SK-N-MC (cell line): ENCODE measurements around the gene NPB.

Experiments used
- DNase-seq: peaks from one replicate; pipeline ENCODE4 v3.0.0-alpha.2; 2011; ENCODE audit warnings: low read depth, low spot score
- H3K27ac ChIP-seq: fragments of 200-600 bp; sonication (generic); 2 replicates; pipeline ENCODE4 v1.5.1; 2016; ENCODE audit warnings: mixed run types
- H3K36me3 ChIP-seq: fragments of 200-600 bp; sonication (generic); 2 replicates; pipeline ENCODE4 v1.6.1; 2017; ENCODE audit warnings: antibody characterized with exemption, low read length, mixed read lengths; ENCODE audit not compliant: insufficient read depth
- H3K4me3 ChIP-seq: fragments of 200-600 bp; sonication (generic); 2 replicates; pipeline ENCODE4 v1.5.1; 2016
- H3K9ac ChIP-seq: fragments of 200-600 bp; sonication (generic); 2 replicates; pipeline ENCODE4 v1.8.0; 2017; ENCODE audit warnings: mixed run types, mixed read lengths; ENCODE audit not compliant: insufficient read length
- H3K9me3 ChIP-seq: fragments of 200-600 bp; sonication (generic); 2 replicates; pipeline ENCODE4 v1.6.1; 2017; ENCODE audit warnings: low read depth, mild to moderate bottlenecking, antibody characterized with exemption, low read length, moderate library complexity, mixed read lengths
- EZH2 ChIP-seq: fragments of 200-600 bp; sonication (generic); IDR thresholded peaks from one replicate; pipeline ENCODE4 v1.6.1; 2017; ENCODE audit warnings: antibody characterized with exemption
- FOXP2 ChIP-seq: optimal IDR thresholded peaks from 2 replicates; pipeline ENCODE3; 2011; ENCODE audit warnings: mild to moderate bottlenecking, moderate library complexity; ENCODE audit not compliant: insufficient read depth; ENCODE audit errors: extremely low read length, control extremely low read depth
- POLR2AphosphoS5 ChIP-seq: IDR thresholded peaks from 2 replicates; pipeline ENCODE4 v1.6.1; 2012; ENCODE audit warnings: mild to moderate bottlenecking, low read depth, low read length, borderline replicate concordance

NPB gene

GRCh38 chr17:81901167-81902022 is 643 bp upstream of the NPB start:
- Histone ChIP-seq H3K4me3 (no peak overlapping the region), H3K36me3 (peaks cover 12% of the 10 kb centered on the region; the same call in 1 of the 2 replicates), H3K9me3 (no peaks in the 10 kb centered on the region), H3K9ac (no peak overlapping the region), H3K27ac (no peak overlapping the region)
- DNase-seq, result no peak
- TF ChIP-seq FOXP2 (no peak), EZH2 (no peak), POLR2AphosphoS5 (no peak)

- no peak for DNase-seq
- Histone ChIP-seq H3K9ac (no peak overlapping the region), H3K27ac (no peak overlapping the region), H3K36me3 (peaks cover 6% of the 10 kb centered on the region; the same call in 1 of the 2 replicates), H3K9me3 (no peaks in the 10 kb centered on the region), H3K4me3 (no peak overlapping the region)
- TF ChIP-seq EZH2 (no peak), FOXP2 (no peak), POLR2AphosphoS5 (no peak)
These were observed 796 bp downstream of the NPB start for GRCh38 chr17:81902653-81903414.

DNA sequence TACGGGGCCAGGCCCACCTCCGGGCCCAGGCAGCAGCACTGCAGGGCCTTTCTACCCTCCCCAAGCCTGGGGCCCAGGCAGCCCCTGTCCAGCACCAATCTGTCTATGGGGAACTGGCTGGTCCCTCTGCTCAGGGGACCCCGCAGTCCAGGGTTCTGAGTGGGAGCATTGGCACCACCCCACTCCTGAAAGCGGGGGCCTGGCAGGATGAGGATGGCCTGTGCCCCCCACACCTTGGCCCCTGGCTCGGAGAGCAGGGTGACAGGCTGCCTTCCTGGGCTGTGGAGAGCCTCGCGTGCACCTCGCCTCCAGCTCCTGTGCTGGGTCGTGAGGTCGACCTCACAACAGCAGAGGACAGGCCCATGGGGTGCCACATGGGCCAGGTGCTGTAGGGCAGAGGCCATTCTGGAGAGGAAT is 1.4 kb downstream of the NPB start:
- TF ChIP-seq FOXP2 (no peak), EZH2 (no peak), POLR2AphosphoS5 (no peak)
- DNase-seq, result no peak
- peaks cover 6% of the 10 kb centered on the region; the same call in 1 of the 2 replicates for H3K36me3 ChIP-seq

GRCh38 chr17:81903896-81904599 is 2.0 kb downstream of the NPB start:
- H3K36me3 ChIP-seq, result peaks cover 3% of the 10 kb centered on the region; the same call in 1 of the 2 replicates
- DNase-seq, result no peak
- no peak for TF ChIP-seq POLR2AphosphoS5
- no peak for TF ChIP-seq EZH2
- TF ChIP-seq FOXP2, result no peak

More for the DNA sequence above, 1.4 kb downstream of the NPB start:
- Histone ChIP-seq H3K9me3 (no peaks in the 10 kb centered on the region), H3K9ac (no peak overlapping the region), H3K27ac (no peak overlapping the region), H3K4me3 (no peak overlapping the region)

GRCh38 chr17:81904600-81905423 is 2.8 kb downstream of the NPB start:
- Histone ChIP-seq H3K36me3 (peaks cover 3% of the 10 kb centered on the region; the same call in 1 of the 2 replicates), H3K4me3 (no peak overlapping the region), H3K9ac (no peak overlapping the region), H3K27ac (no peak overlapping the region), H3K9me3 (no peaks in the 10 kb centered on the region)
- TF ChIP-seq POLR2AphosphoS5 (no peak), EZH2 (no peak), FOXP2 (no peak)
- no peak for DNase-seq

More at GRCh38 chr17:81903896-81904599, 2.0 kb downstream of the NPB start:
- H3K4me3 ChIP-seq, result no peak overlapping the region
- no peaks in the 10 kb centered on the region for H3K9me3 ChIP-seq
- no peak overlapping the region for H3K9ac ChIP-seq
- no peak overlapping the region for H3K27ac ChIP-seq

DNA sequence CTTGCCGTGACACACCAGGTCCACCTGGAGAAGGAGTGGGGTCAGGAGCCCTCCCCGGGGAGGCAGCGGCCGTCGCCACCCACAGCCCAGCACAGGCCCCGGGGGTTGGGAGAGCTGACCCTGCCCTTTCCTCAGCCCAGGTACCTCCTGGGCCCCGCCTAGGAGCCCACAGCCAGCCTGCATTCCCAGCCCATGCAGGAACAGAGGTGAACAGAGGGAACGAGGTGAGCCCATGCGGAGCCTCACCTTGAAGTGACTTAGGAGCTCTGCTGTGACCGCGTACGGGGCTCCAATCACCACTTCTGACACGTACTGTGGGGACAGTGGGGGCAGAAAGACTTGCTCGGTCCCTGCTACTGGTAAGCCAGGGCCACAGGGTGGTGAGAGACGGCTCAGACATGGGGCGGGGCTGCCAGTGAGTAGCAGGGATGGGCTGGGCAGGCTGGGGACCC is 3.4 kb downstream of the NPB start:
- no peak overlapping the region for H3K27ac ChIP-seq
- no peak for DNase-seq
- H3K9ac ChIP-seq, result no peak overlapping the region
- no peaks in the 10 kb centered on the region for H3K9me3 ChIP-seq
- no peak overlapping the region for H3K4me3 ChIP-seq
- TF ChIP-seq EZH2 (no peak), POLR2AphosphoS5 (no peak), FOXP2 (no peak)
- no peaks in the 10 kb centered on the region; the same call in 1 of the 2 replicates for H3K36me3 ChIP-seq

DNA sequence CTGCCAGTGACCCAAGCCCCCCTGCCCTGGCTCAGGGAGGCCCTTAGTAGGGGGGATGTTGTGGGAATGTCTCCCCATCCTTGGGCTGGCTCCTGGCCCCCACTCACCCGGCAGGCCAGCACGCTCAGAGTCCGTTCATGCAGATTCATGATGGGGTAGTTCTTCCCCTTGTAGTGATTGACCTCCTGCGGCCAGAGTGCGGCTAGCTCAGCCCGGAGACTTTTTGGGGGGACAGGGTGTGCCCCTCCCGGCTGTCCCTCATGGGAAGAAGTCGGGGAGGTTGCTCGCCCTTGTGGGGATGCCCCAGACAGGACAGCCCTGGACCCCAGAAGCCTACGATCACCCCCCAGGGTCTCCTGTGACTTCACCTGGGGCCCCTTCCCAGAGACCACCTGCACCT is 4.0 kb downstream of the NPB start:
- Histone ChIP-seq H3K4me3 (no peak overlapping the region), H3K9me3 (no peaks in the 10 kb centered on the region), H3K36me3 (no peaks in the 10 kb centered on the region), H3K27ac (no peak overlapping the region), H3K9ac (no peak overlapping the region)
- TF ChIP-seq FOXP2 (no peak), POLR2AphosphoS5 (no peak), EZH2 (no peak)
- no peak for DNase-seq
